Measurements from ENCODE around the gene PLXDC2. TPM values are rescaled to one million over a fixed set of nuclear protein-coding genes. Genes with fewer than 3 reads are reported as not detected.

The PLXDC2 gene
- total and polyA plus RNA-seq, 2 donors (not counting 1 experiment from before 2014, with no cell fraction given), result 0.07 TPM

GRCh38 chr10:19876570-19876969, 60.3 kb downstream of the PLXDC2 start:
- POLR2A ChIA-PET, result no interaction called here
- H3K9me3 ChIP-seq (ENCODE audit: control extremely low read depth in 1 of 3, control insufficient read depth in 2 of 3, insufficient read depth in 1 of 3, low read length in 2 of 3), result peaks cover 0 to 3% (median 0%) of the 10 kb centered on the region in 3 donors
- Mint-ChIP-seq H3K27me3 (no peaks in the 10 kb centered on the region), H3K27ac (no peak overlapping the region), H3K9me3 (ENCODE audit: insufficient read depth) (peaks cover 6% of the 10 kb centered on the region), H3K4me3 (no peak overlapping the region), H3K4me1 (no peaks in the 10 kb centered on the region)
- H3K27me3 ChIP-seq (replicated peaks in 1 of 4; ENCODE audit: control extremely low read depth in 1 of 4, control insufficient read depth in 3 of 4, insufficient read depth in 4 of 4, low read length in 3 of 4), result no peaks in the 10 kb centered on the region
- intact Hi-C loops (cut with micrococcal nuclease), result no loop called here
- TF ChIP-seq EZH2 (IDR thresholded peaks at IDR 0.05; ENCODE audit: borderline replicate concordance, insufficient read depth, low read depth, low read length, poor library complexity, severe bottlenecking), result no peak
- ATAC-seq (ENCODE audit: low read depth) (no peak), DNase-seq (no peak)
- CTCF ChIA-PET, result no interaction called here
- no peak overlapping the region for H3K4me3 ChIP-seq (ENCODE audit: control extremely low read depth in 1 of 5, extremely low read depth in 1 of 5, insufficient read depth in 1 of 5, low read depth in 2 of 5, low read length in 4 of 5)
- H3K4me2 ChIP-seq (replicated peaks; ENCODE audit: low read depth, low read length, poor library complexity, severe bottlenecking), result no peak overlapping the region
- H3K9ac ChIP-seq (ENCODE audit: low read length), result no peak overlapping the region
- no peaks in the 10 kb centered on the region for H3K4me1 ChIP-seq (ENCODE audit: control insufficient read depth in 2 of 2, insufficient read depth in 2 of 2, low read length in 2 of 2)
- H3K79me2 ChIP-seq (ENCODE audit: control insufficient read depth, insufficient read depth, low read length), result no peaks in the 10 kb centered on the region
- no peaks in the 10 kb centered on the region for H3K36me3 ChIP-seq (replicated peaks in 1 of 2; ENCODE audit: control extremely low read depth in 1 of 2, control insufficient read depth in 1 of 2, extremely low read depth in 1 of 2, insufficient read depth in 2 of 2, low read length in 1 of 2)
- no peaks in the 10 kb centered on the region for H4K20me1 ChIP-seq (ENCODE audit: control insufficient read depth, insufficient read depth, low read length, poor library complexity, severe bottlenecking)
- H3K27ac ChIP-seq (ENCODE audit: low read length in 2 of 2), result no peak overlapping the region
- no CpG with 5 or more reads among the region's 2 CpGs for WGBS (ENCODE audit: insufficient coverage)
- no peak overlapping the region for H2AFZ ChIP-seq (ENCODE audit: insufficient read depth, low read depth, low read length, poor library complexity, severe bottlenecking)

- no peak for TF ChIP-seq EZH2 (IDR thresholded peaks at IDR 0.05; ENCODE audit: borderline replicate concordance, insufficient read depth, low read depth, low read length, poor library complexity, severe bottlenecking)
- TF ChIP-seq, protein P1, sequence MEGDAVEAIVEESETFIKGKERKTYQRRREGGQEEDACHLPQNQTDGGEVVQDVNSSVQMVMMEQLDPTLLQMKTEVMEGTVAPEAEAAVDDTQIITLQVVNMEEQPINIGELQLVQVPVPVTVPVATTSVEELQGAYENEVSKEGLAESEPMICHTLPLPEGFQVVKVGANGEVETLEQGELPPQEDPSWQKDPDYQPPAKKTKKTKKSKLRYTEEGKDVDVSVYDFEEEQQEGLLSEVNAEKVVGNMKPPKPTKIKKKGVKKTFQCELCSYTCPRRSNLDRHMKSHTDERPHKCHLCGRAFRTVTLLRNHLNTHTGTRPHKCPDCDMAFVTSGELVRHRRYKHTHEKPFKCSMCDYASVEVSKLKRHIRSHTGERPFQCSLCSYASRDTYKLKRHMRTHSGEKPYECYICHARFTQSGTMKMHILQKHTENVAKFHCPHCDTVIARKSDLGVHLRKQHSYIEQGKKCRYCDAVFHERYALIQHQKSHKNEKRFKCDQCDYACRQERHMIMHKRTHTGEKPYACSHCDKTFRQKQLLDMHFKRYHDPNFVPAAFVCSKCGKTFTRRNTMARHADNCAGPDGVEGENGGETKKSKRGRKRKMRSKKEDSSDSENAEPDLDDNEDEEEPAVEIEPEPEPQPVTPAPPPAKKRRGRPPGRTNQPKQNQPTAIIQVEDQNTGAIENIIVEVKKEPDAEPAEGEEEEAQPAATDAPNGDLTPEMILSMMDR (IDR thresholded peaks at IDR 0.05), result no peak
- H4K20me1 ChIP-seq (ENCODE audit: control insufficient read depth, insufficient read depth, low read length, poor library complexity, severe bottlenecking), result no peaks in the 10 kb centered on the region
- H3K27ac Mint-ChIP-seq, result no peak overlapping the region
- no peak overlapping the region for H3K27ac ChIP-seq (ENCODE audit: low read length in 2 of 2)
- H3K9ac ChIP-seq (ENCODE audit: low read length), result no peak overlapping the region
- H3K4me3 ChIP-seq (ENCODE audit: control extremely low read depth in 1 of 5, extremely low read depth in 1 of 5, insufficient read depth in 1 of 5, low read depth in 2 of 5, low read length in 4 of 5), result no peak overlapping the region
- no peak overlapping the region for H2AFZ ChIP-seq (ENCODE audit: insufficient read depth, low read depth, low read length, poor library complexity, severe bottlenecking)
- ATAC-seq (ENCODE audit: low read depth) (no peak), DNase-seq (no peak)
- H3K79me2 ChIP-seq (ENCODE audit: control insufficient read depth, insufficient read depth, low read length), result no peaks in the 10 kb centered on the region
- WGBS (ENCODE audit: insufficient coverage), result 93% methylated on average over 4 of the region's 8 CpGs
- ChIA-PET POLR2A (no interaction called here), CTCF (no interaction called here)
- H3K27me3 Mint-ChIP-seq, result no peaks in the 10 kb centered on the region
- H3K4me2 ChIP-seq (replicated peaks; ENCODE audit: low read depth, low read length, poor library complexity, severe bottlenecking), result no peak overlapping the region
- H3K27me3 ChIP-seq (replicated peaks in 1 of 4; ENCODE audit: control extremely low read depth in 1 of 4, control insufficient read depth in 3 of 4, insufficient read depth in 4 of 4, low read length in 3 of 4), result no peaks in the 10 kb centered on the region
- peaks cover 4% of the 10 kb centered on the region for H3K9me3 Mint-ChIP-seq (ENCODE audit: insufficient read depth)
- no peaks in the 10 kb centered on the region for H3K4me1 Mint-ChIP-seq
- H3K9me3 ChIP-seq (ENCODE audit: control extremely low read depth in 1 of 3, control insufficient read depth in 2 of 3, insufficient read depth in 1 of 3, low read length in 2 of 3), result peaks cover 0 to 3% (median 0%) of the 10 kb centered on the region in 3 donors
- no peaks in the 10 kb centered on the region for H3K4me1 ChIP-seq (ENCODE audit: control insufficient read depth in 2 of 2, insufficient read depth in 2 of 2, low read length in 2 of 2)
- intact Hi-C loops (cut with micrococcal nuclease), result no loop called here
- H3K36me3 ChIP-seq (replicated peaks in 1 of 2; ENCODE audit: control extremely low read depth in 1 of 2, control insufficient read depth in 1 of 2, extremely low read depth in 1 of 2, insufficient read depth in 2 of 2, low read length in 1 of 2), result no peaks in the 10 kb centered on the region
- no peak overlapping the region for H3K4me3 Mint-ChIP-seq
Observed at GRCh38 chr10:19877466-19878255, 61.4 kb downstream of the PLXDC2 start.

Data from B cell (primary cell).